ENCODE results near the gene ABCG1.

- TF ChIP-seq, protein P1, sequence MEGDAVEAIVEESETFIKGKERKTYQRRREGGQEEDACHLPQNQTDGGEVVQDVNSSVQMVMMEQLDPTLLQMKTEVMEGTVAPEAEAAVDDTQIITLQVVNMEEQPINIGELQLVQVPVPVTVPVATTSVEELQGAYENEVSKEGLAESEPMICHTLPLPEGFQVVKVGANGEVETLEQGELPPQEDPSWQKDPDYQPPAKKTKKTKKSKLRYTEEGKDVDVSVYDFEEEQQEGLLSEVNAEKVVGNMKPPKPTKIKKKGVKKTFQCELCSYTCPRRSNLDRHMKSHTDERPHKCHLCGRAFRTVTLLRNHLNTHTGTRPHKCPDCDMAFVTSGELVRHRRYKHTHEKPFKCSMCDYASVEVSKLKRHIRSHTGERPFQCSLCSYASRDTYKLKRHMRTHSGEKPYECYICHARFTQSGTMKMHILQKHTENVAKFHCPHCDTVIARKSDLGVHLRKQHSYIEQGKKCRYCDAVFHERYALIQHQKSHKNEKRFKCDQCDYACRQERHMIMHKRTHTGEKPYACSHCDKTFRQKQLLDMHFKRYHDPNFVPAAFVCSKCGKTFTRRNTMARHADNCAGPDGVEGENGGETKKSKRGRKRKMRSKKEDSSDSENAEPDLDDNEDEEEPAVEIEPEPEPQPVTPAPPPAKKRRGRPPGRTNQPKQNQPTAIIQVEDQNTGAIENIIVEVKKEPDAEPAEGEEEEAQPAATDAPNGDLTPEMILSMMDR (IDR thresholded peaks at IDR 0.05): no peak
- TF ChIP-seq POLR2AphosphoS5 (IDR thresholded peaks at IDR 0.05): no peak
- no peak for TF ChIP-seq POLR2A (IDR thresholded peaks at IDR 0.05)
Observed at GRCh38 chr21:42234041-42234440, 15.1 kb downstream of the ABCG1 start.
